NCI-H524 treated with DMSO at 0.1 percent for 48 hours (cell line): ENCODE measurements around the gene DNAH1.

ENCODE experiments used
- DNase-seq: peaks from one replicate; lab custom pipeline; 2025; lab: John Stamatoyannopoulos, UW

Gene DNAH1

GRCh38 chr3:52358362-52358940, 42.3 kb downstream of the DNAH1 start:
- no peak for DNase-seq

GRCh38 chr3:52359116-52359855, 43.2 kb downstream of the DNAH1 start:
- DNase-seq: no peak

- DNase-seq: no peak
Measured at GRCh38 chr3:52361011-52361410, 44.9 kb downstream of the DNAH1 start.

- no peak for DNase-seq
Measured at GRCh38 chr3:52361454-52361853, 45.3 kb downstream of the DNAH1 start.

- no peak for DNase-seq
Measured at GRCh38 chr3:52361898-52362297, 45.8 kb downstream of the DNAH1 start.

GRCh38 chr3:52364322-52365035, 48.4 kb downstream of the DNAH1 start:
- no peak for DNase-seq

- no peak for DNase-seq
Measured at GRCh38 chr3:52366527-52366926, 50.4 kb downstream of the DNAH1 start.

- no peak for DNase-seq
Measured at GRCh38 chr3:52367891-52368880, 52.1 kb downstream of the DNAH1 start.

GRCh38 chr3:52370531-52370930, 54.4 kb downstream of the DNAH1 start:
- no peak for DNase-seq

- DNase-seq: no peak
Measured at GRCh38 chr3:52372822-52373504, 56.8 kb downstream of the DNAH1 start.

- no peak for DNase-seq
Measured at GRCh38 chr3:52373676-52374075, 57.6 kb downstream of the DNAH1 start.

GRCh38 chr3:52374173-52374572, 58.1 kb downstream of the DNAH1 start:
- DNase-seq: no peak

GRCh38 chr3:52379610-52380009, 63.5 kb downstream of the DNAH1 start:
- no peak for DNase-seq

GRCh38 chr3:52380023-52380422, 63.9 kb downstream of the DNAH1 start:
- DNase-seq: no peak

- DNase-seq: no peak
Measured at GRCh38 chr3:52381623-52382022, 65.5 kb downstream of the DNAH1 start.

GRCh38 chr3:52383446-52383845, 67.3 kb downstream of the DNAH1 start:
- no peak for DNase-seq

GRCh38 chr3:52384019-52384761, 68.1 kb downstream of the DNAH1 start:
- no peak for DNase-seq

- peak; percentile 14 for DNase-seq
Measured at GRCh38 chr3:52385157-52385556, 69.0 kb downstream of the DNAH1 start.

GRCh38 chr3:52387481-52387880, 71.4 kb downstream of the DNAH1 start:
- no peak for DNase-seq

GRCh38 chr3:52388348-52388821, 72.3 kb downstream of the DNAH1 start:
- DNase-seq: no peak

GRCh38 chr3:52388933-52389332, 72.8 kb downstream of the DNAH1 start:
- no peak for DNase-seq
